IPS-11a (cell line): ENCODE measurements around the gene TRAF7.
"Not testable (repeated sequence)": the region's sequence is repeated elsewhere in the genome, so short reads cannot be mapped to it uniquely, and the experiment has no call there.

Source experiments
- H3K4me3 ChIP-seq: one replicate; pipeline ENCODE4 v1.5.1; 2013; ENCODE audit warnings: low read depth, low read length, control low read depth

Gene TRAF7

DNA sequence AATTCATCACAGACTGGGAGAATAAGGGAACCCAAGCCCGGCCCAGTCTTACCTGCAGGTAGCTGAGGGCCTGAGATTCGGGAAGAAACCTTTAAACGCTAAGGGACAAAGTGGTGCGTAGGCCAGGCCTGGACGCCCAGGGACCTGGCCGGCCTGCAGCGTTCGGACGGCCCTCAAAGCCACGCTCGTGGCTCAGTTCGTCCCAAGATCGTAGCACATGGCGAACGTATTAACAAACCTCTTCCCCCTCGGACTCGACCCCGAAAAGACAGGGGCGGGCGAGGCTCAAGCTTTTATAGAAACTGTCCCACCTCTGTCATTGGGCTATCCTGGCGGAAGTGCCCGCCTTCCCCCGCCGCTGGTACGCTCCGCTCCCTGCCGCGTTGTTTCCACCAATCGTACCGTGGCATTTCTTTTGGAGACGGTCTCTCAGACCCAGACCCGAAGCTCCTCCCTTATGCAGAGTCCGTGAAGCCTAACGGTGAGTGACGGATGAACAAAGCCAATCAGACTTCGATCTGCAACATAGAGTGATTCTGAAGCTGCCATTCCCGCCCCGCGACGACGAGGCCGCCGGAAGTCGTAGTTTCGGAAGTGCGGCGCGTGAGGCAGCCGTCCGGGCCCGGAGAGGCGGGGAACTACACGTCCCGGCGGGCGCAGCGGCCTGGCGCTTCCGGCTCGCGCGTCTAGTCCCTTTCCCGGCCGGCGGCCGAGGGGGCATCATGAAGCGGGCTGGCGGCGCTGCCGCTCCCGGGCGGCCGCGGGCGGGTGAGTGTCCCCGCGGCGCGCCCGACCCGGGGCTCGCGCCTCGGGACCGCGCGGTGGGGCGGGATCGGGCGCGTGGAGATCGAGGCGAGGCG is at the start of gene TRAF7:
TSS of gene TRAF7 (plus strand) at position 692 of the 860 bp plus-strand sequence. CDS start 8,139 bp downstream, outside the sequence.
- H3K4me3 ChIP-seq: peak within 1 kb of the TSS; percentile 99

DNA sequence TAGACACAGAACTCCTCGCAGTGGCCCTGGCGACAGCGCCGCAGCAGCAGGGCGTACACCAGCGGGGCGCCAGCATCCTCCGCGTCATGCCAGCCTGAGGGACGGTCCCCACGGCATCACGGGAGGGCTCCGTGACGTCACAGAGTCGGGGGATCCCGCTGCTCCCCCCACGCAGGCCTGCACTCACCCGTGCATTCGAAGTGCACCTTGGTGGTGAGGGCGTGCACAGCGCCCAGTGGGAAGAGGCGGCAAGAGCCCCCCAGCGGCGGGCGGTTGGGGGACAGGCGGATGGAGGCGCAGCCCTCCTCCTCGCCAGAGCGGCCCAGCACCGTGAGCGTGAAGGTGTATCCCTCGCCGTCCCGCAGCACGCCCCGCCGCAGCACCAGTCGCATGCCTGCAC is 49.4 kb upstream of the TRAF7 start:
- H3K4me3 ChIP-seq: not testable (repeated sequence)

DNA sequence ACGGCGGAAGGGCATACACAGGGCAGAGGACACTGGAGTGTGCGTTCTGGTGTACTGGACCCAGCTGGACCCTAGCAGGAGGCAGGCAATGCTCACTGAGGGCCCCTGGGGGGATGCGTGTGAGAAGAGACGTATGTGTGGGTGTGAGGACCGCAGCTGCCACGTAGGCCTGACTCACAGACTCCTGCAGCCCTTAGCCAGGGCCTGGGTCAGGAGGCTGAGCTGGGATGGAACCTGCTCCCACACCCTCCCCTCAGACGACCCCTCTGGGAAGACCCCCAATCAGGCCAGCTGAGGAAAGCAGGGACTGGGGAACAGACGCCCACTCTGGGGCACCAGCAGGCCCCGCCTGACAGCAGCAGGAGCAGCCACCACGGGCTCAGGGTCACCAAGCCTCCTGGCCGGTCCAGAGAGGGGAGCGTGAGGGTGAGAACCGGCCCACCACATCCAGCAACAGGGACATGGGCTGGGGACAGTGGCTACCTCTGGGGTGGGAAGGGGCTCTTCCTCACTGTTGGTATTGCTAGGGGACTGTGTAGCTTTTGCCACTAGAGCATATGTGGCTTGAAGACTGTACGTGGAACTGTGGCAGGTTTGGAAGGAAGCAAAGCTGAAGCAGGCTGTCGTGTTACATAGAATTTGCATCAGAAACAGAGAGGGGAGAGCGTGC is 48.3 kb upstream of the TRAF7 start:
- not testable (repeated sequence) for H3K4me3 ChIP-seq

DNA sequence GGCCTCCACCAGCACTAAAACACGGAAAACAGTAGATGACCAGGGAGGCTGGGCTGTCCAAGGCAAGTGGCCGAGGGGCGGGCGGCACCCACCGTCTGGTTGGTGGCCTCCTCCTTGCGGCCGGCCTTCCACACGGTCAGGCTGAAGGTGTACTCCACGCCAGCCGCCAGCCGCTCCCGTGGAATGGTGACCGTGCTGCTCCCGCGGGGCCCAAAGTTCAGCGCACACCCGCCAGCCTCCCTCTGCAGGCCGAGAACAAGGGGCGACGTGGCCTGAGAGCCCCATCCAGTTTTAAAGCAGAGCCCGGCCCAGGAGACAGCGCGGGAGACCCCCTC is 47.8 kb upstream of the TRAF7 start:
- not testable (repeated sequence) for H3K4me3 ChIP-seq

DNA sequence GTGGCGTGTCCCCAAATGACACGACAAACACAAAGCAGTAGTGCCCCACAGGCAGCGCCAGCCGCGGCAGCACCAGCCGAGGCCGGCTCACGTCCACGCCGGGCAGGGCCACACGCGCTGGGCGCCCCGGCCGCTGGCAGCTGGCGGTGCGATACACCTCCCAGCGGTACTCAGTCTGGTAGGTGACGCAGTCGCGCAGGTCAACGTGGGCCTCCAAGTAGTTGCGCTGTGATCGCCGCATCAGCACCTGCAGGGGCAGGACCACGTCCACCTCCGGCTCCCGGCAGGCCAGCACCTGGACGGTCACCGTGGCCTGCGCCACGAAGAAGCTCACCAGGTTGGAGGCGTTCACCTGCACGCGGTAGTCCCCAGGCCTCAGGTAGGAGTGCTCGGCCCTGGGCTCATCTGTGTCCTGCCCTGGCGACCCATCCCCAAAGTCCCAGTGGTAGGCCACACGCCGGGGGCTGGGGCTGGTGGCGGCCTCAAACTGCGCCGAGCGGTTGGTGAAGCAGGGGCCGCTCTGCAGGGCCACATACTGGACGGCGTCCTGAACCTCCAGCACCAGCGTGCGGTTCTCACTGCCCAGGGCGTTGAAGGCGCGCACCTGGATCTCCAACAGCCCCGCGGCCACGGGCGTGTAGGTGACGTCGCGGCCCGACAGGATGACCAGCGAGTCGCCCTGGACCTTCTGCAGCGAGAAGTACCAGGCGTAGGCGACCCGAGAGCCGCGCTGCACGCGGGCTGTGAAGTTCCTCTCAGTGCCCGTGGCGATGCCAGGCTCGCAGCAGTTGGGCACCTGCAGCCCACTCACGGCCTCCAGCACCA is 46.9 kb upstream of the TRAF7 start:
- H3K4me3 ChIP-seq: not testable (repeated sequence)

DNA sequence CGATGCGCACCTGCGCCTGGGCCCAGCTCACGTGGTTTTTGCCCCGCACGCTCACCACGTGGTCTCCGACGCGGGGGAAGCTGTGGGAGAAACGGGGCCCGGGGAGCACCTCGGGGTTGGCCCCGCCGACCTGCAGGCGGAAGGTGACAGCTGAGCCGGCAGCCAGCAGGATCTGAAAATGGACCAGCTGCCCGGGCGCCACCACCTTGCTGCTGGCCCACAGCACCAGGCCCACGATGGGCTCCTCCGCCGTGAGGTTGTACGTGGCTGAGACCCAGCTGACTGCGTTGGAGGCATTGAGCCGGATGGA is 46.4 kb upstream of the TRAF7 start:
- not testable (repeated sequence) for H3K4me3 ChIP-seq

DNA sequence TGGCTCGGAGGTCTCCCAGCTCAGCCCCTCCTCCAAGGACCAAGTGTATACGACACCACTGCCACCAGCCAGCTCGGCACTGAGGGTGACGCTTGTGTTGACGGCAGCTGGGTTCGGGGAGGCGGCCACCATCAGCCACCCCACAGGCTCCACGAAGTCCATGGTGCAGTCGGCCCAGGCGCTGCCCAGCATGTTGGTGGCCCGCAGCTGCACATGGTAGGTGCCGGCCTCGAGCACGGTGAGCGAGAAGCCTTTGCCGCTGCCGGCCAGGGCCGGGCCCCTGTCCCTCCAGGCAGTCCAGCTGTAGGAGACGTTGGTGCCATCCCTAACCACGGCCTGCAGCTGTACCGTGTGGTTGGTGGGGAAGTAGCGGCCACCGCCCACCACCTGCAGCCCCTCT is 45.7 kb upstream of the TRAF7 start:
- not testable (repeated sequence) for H3K4me3 ChIP-seq

DNA sequence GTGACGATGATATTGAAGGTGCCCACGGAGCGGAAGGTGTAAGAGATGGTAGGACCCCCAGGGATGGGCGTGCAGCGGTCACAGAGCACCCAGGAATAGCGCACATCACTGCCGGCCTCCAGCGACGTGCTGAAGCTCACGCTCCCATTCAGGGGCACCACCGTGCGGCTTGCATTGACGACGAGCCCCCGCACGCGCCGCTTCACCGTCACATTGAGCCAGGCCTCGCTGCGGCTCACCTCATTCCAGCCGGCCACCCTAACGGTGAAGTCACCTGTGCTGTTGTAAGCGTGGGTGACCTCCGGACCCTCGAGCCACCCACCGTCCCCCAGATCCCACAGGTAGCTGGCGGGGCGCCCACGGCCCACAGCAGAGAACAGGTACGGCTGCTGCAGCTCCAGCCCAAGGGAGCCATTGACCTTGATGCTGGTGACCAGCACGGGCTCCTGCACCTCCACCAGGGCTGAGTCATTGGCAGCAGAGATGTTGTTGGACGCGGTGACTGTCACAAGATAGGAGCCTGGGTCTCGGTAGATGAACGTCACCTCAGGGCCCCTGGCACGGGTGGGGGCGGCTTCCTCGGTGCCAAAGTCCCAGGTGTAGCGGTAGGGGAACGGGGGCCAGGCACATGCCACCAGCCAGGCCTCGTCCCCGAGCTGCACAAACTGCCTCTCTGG is 45.1 kb upstream of the TRAF7 start:
- not testable (repeated sequence) for H3K4me3 ChIP-seq

DNA sequence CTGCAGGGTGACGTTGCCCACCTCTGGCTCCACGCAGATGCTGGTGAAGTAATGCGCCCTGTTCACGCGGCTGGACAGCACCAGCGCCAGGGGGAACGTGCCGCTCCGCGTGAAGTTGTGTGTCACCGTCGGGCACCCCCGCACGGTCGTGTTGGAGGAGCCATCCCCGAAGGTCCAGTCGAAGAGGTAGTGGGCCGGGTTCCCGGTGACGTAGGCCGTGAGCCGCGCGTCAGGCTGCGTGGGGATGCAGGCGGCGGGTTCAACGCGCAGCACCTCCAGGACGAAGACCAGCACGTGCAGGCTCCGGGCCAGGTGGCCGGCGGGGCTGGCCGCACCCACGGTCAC is 44.6 kb upstream of the TRAF7 start:
- not testable (repeated sequence) for H3K4me3 ChIP-seq

DNA sequence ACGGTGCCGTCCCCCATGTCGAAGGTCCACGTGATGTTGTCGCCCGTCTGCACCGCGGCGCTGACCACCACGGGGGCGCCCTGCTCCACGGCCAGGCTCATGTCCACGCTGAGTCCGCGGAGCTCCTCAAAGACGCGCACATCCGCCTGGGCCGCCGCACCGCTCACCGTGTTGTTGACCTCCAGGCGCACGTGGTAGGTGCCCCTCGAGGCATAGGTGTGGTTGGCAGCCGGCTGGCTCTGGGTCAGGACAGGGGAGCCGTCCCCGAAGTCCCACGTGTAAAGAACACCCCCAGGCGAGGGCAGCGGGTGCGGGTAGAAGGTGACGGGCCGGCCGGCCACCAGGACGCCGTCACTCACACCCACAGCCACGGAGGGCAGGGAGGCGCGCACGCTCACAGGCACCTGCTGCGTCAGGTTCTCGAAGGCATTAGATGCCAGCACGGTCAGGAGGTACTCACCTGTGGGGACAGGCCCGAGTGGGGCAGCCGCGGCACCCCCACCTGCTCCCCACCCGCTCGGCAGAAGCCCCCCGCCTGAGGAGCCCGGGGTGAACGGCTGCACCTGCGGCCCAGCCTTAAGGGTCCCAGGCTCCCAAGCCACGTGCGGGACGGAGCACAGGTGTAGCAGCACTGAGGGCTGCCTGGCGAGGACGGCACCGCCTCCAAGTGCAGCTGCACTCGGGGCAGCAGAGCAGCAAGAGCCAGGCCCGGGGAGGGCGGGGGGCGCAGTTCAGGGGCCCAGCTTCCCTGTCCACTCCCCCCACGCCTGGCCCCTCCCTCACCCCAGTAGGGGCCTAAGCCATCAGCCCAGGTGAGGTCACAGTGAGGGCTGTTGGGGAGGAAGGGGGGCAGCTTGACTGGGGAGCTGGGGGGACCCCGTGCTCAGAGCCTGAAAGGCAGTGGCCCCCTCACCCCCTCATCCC is 43.9 kb upstream of the TRAF7 start:
- not testable (repeated sequence) for H3K4me3 ChIP-seq

DNA sequence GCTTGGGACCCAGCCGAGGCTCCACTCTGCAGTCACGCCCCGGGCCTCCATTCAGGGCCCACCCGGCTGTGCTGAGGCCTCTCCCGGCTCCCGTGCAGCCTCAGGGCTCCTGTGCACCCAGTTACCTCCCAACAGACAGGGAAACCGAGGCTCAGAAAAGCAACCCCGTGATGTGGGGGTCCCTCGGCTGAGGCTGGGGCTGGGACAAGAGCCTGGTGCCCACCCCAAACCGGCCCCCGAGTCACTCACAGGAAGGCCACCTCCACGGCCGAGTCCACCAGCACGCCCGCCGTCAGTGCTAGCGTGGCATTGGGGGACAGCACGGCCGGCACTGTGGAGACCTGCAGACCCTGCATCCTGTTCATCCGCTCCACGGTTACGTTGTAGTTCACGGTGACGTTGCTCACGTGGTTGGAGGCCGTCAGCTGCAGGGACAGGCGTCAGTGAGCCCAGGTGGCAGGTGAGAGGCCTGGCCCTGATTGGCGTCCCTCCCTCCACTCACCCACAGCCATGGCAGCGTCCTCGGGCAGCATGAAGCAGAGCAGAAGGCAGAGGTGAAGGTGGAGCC is 43.0 kb upstream of the TRAF7 start:
- not testable (repeated sequence) for H3K4me3 ChIP-seq

DNA sequence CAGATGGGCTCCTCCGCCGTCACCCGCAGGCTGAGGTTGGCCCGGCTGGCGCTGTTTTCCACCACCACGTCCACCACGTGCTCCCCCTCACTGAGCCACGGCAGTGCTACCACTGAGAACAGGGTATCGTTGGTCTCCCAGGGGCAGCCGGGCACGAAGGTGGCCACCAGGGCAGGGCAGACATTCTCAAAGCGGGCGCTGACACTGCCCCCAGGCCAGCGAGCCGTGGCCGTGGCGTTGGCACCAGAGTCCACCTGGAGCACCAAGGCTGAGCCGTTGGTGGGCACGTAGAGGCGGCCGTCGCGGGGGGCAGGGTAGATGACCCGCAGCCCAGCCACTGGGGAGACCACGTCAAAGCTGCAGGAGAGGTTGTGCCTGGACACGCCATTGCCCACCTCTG is 41.4 kb upstream of the TRAF7 start:
- H3K4me3 ChIP-seq: not testable (repeated sequence)

DNA sequence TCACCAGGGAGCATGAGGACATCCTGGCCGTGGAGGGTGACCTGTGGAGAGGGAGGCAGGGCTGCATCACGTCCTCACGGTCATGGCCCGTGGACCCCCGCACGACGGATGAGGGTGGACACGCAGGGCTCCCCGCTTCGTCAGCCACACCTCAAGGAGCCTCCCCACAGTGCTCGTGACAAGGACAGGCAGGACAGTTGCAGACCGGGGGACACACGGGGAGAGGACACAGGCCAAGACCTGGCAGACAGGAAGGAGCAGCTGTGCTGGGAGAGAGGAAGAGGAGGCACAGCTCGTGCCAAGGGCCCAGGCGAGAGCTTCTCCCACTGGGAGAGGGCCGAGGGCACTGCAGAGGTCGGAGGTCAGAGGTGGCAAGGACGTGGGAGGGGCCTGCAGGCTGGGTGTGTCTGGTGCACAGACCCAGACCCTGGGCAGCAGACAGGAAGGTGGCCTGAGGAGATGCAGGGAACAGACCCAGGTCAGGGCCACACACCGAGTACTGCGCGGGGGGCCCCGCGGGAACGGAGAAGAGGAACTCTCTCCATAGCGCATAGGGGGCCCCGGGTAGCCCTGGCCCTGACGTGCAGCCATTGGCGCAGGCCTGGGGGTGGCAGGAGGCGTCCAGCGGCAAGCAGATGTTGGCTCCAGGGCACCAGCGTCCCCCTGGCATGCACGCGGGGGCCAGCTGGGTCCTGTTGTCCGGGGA is 40.5 kb upstream of the TRAF7 start:
- H3K4me3 ChIP-seq: not testable (repeated sequence)

DNA sequence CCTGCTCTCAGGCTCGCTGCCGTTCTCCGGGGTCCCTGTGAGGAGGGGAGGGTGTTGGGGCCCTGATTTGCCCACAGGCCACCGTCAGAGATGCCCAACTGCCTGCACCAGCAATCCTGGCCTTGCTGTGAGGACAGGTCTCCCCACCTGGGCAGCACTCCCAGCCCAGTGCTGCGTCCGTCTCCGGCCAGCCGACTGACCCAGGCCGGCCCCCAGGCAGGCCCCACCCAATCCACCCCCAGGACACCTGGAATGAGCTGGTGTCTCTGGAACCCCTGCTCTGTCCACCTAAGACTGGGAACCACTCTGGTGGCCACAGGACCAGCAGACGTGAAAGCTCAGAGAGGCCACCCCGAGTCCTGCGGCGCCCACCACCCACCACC is 40.0 kb upstream of the TRAF7 start:
- no peak overlapping the region for H3K4me3 ChIP-seq

DNA sequence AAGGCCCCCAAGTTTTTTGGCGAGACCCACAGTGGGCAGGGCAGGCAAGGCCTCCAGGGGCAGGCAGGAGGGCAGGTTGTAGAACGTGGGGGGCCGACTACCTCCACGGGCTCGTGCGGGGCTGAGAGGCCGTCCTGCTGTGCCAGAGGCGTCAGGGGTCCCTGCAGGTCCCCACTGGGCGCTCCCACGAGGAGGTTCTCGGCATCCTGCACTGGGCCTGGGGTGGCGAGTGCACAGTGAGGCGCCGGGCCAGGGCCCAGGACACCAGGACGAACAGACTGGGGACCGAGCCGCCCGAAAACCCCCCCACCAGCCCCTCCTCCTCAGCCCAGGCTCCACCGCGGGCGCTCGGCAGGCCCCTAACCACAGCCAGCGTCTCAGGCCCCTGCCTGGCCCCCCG is 39.2 kb upstream of the TRAF7 start:
- not testable (repeated sequence) for H3K4me3 ChIP-seq

DNA sequence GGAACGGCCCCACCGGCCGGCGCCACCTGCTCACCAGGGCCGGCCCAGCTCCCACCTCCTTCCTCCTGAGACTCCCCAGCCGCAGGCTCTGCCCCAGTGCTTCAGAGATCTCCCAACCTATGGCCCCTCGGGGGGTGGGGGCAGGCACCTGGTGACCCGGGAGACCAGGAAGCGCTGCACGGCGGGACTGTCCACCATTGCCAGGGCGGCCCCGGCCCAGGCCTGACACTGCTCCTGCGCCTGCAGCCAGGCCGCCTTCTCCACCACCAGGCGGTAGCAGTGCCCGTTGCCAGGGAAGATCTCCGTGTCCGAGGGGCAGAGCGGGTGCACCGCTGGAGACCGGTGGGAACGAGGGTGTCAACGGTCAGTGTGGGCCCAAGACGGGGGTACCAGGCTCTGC is 38.2 kb upstream of the TRAF7 start:
- not testable (repeated sequence) for H3K4me3 ChIP-seq

DNA sequence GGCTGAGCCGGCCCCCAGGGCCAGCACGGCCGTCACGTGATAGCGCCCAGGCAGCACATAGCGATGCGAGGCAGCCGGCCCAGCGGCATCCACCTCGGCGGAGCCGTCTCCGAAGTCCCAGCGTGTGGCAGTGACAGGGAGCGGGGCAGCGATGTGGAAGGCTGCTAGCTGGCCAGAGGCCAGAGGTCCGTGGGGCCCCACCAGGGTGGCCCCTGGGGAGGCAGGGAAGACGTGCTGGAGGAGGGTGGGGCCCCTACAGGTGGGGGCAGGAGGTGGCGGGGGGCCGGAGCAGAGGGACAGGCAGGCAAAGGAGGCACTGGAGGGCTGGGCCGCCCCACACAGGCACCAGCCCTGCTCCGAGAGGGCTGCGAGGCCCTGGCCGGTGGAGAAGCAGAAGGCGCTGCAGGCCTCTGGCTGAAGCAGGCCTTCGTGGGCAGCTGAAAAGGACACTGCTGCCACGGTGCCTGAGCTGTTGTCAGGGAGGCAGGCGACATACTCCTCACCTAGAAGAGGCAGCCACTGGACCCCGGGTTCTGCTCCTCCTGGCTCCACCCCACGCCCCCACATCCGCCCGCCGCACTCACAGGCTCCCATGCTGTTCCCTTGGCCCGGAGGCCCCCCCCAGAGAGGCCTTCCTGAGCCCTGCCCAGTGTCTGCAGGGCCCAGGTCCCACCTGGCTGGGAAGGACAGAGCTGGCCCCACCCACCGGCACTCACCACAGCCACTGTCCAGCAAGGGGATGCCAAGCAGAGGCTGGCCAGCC is 37.4 kb upstream of the TRAF7 start:
- not testable (repeated sequence) for H3K4me3 ChIP-seq

DNA sequence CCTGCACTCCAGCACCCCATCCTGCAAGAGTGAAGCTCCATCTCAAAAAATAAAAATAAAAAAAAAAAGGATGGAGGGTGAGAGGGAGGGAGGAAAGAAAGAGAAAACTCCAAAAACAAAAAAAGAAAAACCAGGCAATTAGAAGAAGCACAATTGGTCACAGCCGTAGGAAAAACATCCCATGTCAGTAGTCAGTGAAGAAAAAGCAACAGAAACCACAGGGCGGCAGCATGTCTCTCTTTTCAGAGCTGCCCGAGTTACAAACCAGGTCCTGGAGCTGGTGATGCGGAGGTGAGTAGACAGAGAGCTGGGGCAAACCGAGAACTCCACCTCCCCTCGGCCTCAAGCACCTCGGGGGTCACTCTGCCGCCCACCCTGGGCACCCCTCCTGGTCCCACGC is 34.3 kb upstream of the TRAF7 start:
- not testable (repeated sequence) for H3K4me3 ChIP-seq

DNA sequence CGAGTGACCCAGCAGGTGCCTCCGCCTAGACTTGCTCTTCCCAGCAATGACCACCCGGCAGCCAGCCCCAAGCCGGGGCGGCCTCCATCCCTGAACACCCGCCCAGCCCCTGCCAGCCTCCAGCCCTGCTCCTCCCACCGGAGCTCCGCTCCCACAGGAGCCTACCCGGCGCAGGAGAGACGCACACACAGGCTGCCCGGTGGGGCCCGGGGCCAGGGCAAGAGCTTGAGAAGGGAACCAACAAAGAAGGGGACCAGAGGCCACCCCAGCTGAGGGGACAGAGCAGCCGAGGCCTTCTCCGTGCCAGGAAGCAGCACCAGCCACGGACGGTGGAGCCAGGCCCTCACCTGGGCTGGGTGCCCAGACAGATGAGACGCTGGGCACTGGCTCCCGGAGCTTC is 33.7 kb upstream of the TRAF7 start:
- H3K4me3 ChIP-seq: no peak overlapping the region
